ENCODE measurements around the gene CD164L2.

CD164L2 gene

DNA sequence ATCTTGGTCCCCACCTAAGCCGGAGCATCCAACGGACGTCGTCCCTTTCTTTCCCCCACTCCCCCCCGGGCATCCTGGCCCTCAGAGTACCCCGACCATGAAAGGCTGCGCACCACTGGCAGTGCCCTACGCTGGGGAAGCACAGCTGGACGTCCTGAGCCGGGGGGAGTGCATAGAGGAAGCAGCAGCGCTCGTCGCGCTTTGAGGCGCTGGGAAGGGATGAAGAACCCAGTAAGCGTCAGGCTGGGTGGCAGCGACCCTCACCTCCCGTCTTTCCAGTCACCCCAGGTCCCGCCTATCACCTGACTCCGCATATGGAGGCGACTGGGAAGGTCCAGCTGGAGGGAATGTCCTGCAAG, 22.1 kb downstream of the CD164L2 start:
- no peak for DNase-seq

DNA sequence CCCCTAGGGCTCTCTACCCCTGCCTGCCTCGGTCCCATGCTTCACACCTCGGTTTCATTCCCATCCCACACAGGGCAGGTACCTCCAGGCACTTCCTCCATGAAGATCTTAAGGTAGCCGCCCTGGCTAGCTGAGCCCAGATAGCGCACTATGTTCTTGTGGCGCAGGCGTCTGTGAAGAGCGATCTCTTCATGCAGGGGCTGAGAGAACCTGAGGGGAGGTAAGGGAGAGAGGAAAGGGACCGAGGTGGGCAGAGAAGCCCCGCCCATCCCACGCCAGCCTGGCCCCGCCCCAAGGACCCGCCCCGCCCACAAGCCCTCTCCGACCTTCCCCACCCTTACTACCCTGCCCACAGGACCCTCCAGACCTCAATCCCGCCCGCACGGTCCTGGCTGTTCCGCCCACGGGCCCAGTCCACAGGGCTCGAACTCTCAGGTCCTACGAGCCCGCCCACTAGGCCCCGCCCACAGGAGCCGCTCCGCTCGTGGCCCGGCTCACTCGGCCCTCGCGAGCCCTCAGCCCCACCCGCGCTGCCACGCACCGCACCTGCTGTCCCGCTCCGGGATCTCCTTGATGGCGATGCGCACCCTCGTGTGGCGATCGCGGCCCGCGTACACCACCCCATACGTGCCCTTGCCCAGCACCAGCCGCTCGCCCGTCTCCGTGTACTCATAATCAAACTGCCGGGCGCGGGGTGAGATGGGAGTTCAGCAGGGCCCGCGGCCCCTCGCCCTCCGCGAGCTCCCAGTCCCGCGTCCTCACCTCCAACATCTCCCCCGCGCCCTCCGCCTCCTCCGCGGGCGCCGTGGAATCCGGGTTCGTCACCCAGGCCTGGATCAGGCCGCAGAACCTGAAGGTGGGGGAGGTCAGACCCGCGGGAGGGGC, 22.7 kb downstream of the CD164L2 start:
- no peak for DNase-seq

DNA sequence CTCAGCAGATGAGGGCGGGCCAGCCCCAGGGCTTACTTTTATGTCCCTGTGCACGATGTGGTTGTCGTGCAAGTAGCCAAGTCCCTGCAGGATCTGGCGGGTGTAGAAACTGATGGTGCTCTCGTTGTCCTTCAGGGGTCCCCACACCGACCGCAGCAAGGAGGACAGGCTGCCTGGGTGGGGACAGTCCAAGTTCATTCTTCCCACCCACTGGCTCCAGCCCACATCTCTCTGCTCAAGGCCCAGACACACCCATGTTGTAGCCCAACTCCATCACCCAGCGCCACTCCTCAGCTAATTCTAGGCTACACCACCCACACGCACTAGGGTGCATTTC, 23.3 kb downstream of the CD164L2 start:
- no peak for DNase-seq

DNA sequence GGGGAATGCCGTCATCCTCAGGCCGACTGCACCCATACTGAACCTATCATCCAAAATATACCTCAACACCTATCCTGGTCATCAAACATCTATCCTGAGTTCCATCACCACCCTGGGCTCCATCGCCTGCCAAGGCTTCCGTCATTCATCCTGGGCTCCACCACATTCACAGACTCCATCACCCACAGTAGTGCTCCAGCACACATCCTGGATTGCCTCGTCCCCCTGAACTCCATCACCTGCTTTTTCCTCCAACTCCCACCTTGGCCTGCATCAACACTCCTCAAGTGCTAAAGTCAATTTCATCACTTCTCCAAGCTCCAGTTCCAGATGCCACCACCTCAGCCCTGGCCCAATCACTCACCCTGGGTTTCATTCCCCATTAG, 24.2 kb downstream of the CD164L2 start:
- DNase-seq = no peak

DNA sequence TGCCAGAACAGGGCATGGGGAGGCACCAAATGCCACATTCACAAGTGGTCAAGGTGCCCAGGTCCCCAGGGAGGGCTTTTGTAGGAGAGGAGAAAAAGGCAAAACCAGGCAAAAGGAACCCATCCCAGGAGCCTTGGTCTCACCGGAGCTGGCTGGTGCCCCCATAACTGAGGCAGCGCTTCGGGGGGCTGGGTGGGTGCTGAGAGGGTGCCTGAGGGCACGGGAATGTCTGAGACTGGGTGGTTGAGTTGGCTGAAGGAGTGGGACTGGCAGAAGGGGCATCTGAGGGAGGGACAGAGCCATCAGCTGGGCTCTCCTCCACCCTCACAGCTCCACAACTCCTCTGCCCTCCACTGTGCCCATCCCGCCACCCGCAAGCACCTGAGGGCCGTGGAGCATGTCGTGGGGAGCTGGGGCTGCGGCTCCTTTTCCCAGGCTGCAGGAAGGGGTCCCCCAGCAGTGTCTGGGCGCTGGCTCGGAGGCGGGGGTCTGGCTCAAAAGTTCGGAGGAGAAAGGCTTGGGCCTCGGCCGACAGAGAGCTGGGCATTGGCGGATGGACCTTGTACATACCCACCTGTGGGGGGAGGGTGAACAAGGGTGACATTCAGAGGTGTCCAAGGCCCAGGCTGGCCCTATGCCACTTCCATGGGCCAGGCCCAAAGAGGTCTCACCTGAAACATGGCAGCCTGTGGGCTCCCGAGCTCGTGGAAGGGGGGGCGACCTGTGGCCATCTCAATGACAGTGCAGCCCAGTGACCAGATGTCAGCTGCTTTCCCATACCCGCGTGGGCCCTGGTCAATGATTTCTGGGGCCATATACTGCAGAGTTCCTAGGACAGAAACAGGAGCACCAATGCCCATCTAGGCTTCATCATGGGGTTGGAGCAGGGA, 24.9 kb downstream of the CD164L2 start:
- DNase-seq = no peak

DNA sequence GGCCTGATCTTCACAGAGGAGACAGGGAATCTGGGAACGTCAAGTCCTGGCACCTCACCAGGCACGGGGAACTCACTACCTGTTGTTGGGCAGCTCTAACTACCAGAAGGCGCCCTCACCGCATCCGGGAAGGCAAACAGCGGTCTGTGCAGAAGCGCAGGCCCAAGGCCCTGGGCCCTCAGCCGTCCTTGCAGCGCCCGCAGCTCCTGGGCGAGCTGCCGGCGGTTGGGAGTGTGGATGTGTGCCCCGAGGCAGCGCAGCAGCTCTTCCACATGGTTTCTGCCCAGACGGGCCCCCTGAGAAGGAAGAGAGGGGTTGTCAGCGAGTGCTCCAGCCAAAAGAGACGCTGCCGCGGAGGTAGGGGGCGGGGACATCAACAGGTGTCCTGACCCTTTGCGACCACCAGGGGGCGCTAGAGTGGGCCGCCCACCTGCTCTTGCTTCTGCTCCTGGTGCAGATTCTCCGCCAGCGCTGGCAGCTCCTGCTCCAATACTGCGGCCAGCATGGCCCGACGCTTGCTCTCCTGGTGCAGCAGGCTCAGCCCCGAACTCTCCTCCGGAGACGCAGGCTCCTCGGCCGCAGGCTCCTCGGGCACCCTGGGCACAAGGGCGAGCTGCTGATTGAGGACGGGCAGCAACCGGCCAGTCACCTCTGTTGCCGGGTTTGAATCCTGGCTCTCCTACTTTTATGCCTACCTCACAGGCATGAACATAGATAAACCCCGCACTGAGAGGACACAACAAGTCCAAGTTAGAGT, 25.7 kb downstream of the CD164L2 start:
- DNase-seq = peak; percentile 62

DNA sequence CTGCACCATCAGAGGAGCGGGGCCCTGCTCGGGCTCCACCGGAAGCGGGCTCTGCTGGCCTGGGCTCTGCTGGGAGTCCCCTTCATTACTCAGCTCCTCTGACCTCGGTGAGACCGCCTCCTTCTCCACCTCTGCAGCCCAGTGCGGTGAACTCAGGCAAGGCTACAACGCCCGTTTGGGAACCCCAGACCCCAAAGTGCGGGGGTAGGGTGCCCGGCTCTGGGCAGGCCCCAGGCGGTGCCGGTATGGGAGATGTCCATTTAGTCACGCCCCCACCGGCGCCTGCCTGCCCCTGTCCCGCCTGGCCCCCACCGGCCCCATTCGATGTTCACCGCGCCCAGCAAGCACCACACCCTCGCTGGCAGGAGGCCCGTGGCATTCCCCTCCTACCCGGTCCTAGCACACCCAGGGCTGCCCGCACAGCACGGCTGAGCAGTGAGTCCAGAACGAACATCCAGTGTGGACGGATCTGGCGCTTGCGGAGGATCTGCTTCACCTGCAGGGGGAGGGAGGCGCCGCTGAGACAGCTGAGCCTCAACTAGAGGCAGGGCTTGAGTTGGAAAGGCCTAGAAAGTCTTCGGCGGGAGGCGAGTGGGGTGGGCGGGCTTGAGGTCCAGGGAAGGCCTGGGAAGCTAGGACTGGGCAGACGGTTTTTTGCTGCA, 26.4 kb downstream of the CD164L2 start:
- no peak for DNase-seq

DNA sequence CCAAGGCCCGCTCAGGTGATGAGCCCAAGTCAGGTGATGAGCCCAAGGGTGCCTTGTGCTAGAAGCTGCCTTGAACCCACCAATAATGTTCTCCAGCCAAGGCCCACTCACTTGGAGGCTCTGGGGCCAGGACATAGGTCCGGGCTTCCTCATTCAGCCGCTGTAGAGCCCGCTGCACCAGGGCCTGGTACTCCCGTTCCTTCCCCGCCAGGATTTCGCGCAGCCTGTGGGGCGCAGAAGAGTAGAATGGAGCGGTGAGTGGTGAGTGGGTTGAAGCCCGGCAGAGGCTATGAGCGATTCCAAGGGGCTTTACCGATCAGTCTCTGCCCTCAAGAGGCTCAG, 26.9 kb downstream of the CD164L2 start:
- no peak for DNase-seq

DNA sequence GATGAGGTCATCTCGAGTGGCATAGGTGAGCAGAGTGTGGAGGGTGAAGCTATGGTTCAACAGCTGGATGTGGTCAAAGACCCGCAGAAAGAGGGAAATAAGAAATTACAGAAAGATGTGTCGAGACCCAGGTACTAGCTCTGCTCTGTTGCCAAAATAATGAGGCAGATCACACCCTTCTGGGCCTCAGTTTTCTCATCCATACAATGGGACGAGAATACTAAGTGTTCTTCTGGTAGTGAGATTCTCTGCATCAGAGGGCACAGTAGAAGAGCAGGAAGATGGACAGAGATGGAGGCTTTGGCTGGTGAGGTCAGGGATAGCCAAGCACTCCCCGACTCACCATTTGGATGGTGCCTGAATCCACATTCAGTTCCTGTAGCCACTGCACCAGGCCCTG, 27.4 kb downstream of the CD164L2 start:
- no peak for DNase-seq

DNA sequence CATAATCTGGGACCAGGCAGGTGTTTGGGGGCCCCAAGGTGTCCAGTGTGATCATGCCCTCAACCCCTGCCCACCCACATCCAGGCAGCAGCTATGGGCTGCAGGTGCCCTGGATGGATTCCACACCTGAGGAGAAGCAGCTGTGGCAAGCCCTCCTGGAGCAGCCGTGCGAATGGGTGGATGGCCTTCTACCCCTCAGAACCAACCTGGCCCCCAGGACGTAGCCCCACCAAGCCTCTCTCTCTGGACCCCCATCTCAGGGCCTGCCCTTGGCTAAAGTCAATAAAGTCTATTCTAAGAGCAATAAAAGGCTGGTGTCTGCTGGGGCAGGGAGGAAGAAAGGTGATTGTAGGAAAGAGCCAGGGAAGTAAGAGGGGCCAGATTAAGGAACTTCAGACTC, 29.5 kb downstream of the CD164L2 start:
- DNase-seq = no peak

DNA sequence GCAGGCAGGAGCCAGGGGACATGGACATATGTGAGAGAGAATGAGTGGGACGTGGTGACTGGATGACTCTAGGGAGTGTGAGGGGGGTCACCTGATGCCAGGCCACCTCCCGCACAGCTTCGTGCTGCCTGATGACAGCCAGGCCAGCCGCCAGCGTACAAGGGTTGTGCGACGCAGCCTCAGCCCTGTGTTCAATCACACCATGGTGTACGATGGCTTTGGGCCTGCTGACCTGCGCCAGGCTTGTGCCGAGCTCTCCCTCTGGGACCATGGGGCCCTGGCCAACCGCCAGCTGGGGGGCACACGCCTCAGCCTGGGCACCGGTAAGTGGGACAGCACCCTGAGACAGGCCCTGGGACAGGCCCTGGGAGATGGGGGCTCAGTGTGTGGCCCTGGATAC, 30.0 kb downstream of the CD164L2 start:
- no peak for DNase-seq

DNA sequence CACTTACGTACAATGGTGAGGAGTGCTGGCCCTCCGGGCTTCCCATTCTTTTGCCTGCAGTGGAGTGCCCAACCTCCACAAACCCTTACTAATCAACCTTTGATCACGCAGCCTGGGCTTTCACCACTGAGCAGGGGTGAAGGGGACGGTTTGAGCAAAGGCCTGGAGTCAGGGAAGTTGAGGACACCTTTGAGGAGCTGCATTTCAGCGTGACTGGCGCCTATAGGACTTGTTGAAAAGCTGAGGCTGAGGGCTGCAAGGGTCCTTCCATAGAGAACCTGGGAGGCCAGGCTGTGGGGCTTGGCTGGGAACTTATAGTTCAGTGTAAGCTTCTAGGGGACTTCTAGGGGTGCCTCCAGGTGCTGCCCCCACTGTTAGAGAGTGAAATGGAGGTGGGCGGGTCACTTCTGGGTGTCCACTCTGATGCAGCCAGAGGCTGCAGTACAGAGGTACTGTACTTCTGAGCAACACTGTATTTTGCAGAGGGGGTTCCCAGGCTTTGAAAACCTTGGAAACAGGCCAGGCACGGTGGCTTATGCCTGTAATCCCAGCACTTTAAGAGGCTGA, 31.5 kb downstream of the CD164L2 start:
- no peak for DNase-seq

DNA sequence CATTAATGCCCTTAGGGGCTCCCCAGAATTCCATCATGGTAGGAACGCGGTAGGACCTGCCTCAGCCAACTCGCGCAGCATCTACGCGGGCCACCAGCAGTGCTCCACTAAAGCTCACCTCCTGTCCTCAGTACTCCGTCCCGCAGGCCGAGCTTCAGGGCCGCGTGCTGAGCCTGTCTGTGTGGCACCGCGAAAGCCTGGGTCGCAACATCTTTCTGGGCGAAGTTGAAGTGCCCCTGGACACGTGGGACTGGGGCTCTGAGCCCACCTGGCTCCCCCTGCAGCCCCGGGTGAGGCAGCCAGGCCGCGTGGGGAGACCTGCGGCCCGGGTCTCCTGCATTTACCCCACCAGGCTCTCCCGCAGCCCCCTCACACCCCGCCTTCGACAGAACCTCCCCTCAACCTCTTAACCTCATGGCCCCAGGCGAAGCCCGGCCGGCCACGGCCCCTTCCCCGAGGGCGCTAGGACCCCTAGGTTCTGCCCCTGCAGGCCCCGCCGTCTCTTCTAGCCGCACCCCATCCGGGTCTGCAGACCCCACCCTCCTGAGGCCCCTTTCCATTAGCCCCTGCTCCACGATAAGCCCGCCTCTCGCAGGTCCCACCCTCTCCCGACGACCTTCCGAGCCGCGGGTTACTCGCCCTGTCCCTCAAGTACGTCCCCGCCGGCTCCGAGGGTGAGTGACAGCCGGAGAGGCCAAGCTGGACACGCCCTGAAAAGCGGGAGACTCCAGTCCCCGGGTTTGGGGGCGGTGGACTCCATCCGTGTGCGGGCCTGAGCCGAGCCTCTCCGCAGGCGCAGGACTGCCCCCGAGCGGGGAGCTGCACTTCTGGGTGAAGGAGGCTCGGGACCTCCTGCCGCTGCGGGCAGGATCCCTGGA, 32.2 kb downstream of the CD164L2 start:
- DNase-seq = no peak

DNA sequence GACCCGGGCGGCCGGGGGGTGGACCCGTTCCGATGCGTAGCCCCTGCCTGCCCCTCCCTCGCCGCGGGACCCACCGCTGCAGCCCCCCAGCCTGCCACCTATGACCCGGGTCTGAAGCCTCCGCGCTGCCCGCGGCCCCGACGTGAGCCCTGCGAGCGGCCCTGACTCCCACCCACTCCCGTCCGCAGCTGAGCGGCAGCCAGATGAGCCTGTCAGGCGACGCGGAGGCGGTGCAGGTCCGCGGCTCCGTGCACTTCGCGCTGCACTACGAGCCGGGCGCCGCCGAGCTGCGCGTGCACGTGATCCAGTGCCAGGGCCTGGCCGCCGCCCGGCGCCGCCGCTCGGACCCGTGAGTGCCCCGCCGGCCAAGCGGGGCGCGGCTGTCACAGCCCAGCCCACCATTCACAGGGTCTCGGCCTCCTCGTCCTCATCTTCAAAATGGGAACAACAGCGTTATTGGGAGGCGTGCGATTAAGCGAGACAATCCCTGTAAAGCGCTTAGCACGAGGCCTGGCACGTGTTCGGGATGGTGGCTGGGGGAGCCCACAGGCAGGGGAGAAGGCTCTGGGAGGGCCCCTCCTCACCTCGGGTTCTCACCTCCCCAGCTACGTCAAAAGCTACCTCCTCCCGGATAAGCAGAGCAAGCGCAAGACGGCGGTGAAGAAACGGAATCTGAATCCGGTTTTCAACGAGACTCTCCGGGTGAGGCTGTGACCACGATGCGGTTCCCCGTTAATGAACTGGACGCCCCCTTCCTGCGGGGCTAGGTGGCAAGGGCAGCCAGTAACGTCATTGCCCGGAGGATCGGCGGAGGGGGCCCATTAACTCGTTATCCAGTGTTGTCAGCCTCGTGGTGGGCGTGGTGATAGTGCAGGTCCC, 33.1 kb downstream of the CD164L2 start:
- no peak for DNase-seq

DNA sequence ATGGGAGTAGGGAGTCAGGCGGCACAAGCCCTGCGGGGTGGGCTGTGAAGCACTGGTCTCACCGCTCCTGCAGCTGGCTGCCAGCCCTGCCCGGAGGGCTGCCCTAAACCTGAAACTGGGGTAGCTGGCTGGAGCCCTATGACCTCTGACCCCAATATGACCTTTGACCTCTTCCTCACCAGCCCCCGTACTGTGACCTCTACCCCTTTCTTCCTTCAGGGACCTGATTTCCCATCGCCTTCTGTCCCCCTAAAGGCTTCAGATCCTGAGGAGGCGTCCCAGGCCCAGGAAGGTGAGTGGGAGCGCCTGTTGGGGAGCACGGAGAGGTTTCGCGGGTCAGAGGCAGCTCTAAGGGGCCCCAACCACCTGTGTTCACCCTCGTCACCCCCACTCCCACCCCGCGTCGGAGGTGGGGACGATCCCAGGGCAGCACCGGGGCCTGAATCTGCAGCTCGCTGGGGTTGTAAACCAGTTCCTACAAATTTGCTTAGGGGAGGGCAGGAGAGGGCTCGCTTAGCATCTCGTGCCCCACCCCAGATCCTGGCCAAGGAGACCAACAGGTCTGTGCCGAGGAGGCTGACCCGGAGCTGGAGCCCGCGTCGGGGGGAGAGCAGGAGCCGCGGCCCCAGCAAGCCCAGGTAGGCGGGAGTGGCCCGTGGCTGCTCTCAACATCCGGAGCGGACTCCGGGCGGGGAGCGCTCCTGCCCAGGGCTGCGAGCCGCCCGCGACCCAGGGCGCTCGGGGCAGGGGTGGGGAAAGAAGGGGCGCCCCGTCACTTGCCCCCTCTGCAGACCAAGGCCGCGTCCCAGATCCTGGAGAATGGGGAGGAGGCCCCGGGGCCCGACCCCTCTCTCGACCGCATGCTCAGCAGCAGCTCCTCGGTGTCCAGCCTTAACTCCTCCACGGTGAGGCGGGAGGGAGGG, 34.0 kb downstream of the CD164L2 start:
- DNase-seq = no peak

DNA sequence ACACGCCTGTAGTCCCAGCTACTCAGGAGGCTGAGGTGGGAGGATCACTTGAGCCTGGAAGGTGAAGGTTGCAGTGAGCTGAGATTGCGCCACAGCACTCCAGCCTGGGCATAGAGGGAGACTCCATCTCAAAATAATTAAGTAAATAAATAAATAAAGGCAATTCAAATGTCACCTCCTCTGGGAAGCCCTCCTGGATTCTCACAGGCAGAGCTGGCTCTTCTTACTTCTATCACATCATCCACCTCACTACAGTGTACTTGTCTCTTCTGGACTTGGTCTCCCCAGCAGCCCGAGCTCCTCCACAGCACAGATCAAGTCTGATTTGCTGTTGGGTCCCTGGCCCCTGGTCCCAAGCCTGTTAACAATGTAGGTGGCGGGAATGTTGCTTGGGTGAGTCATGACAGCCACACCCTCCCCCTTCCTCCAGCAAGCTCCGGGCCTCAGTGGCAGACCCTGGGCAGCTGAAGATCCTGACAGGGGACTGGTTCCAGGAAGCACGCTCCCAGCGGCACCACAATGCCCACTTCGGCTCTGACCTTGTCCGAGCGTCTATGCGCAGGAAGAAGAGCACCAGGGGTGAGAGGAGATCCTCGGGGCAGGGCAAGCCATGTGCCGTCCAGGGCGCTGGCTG, 36.0 kb downstream of the CD164L2 start:
- no peak for DNase-seq

DNA sequence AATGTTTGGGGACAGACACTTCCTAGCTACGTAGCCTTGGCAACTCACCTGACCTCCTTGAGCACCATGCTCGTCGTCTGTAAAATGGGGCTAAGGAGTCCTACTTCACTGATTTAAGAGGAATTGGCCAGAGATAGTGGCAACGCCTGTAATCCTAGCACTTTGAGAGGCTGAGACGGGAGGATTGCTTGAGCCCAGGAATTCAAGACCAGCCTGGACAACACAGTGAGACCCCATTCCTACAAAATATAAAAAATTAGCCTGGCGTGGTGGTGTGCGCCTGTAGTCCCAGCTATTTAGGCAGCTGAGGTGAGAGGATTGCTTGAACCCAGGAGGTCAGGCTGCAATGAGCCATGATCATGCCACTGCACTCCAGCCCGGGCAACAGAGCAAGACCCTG, 36.8 kb downstream of the CD164L2 start:
- no peak for DNase-seq

DNA sequence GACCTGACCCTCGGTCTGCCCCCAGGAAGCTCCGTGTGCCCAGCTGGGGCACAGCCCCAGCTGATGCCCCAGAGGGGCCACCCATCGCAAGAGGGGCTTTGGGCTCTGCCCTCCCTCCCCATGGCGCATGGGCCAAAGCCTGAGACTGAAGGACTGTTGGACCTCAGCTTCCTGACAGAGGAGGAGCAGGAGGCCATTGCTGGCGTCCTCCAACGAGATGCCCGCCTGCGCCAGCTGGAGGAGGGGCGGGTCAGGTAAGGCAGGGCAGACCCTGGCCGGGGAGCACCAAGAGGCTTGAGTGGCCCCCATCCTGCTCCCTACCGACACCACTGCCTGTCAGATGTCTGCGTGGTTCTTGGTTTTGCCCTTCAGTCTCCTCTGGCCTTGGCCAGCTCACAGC, 37.9 kb downstream of the CD164L2 start:
- no peak for DNase-seq

DNA sequence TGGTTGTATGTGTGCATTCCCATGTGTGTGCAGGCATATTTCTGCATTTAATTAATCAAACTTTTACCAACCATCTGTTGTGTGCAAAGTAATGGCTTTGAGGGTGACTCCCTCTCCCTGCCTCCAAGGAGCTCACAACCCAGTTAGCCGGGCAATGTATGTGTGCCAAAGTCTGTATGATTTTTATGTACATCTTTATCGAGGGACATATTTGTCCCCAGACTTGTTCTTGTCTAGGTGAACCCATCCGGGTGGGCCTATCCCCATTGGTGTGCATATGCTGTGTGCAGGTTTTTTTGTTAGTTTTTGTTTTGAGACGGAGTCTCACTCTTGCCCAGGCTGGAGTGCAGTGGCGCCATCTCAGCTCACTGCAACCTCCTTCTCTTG, 39.5 kb downstream of the CD164L2 start:
- no peak for DNase-seq
